Ammon's horn (tissue), 1 donor: ENCODE measurements around the gene ZNF750.

Experiments
- DNase-seq: peaks from one replicate; pipeline ENCODE4 v3.0.0-alpha.2; 2016; ENCODE audit warnings: low spot score

Gene ZNF750

GRCh38 chr17:82859431-82860403, 19.9 kb upstream of the ZNF750 start:
- peak; percentile 56 for DNase-seq

- no peak for DNase-seq
Observed at GRCh38 chr17:82858376-82859126, 18.7 kb upstream of the ZNF750 start.

GRCh38 chr17:82856361-82856760, 16.5 kb upstream of the ZNF750 start:
- no peak for DNase-seq

GRCh38 chr17:82854226-82854625, 14.4 kb upstream of the ZNF750 start:
- no peak for DNase-seq

- DNase-seq: no peak
Observed at GRCh38 chr17:82851381-82851780, 11.6 kb upstream of the ZNF750 start.

GRCh38 chr17:82849076-82849945, 9.5 kb upstream of the ZNF750 start:
- DNase-seq: no peak

- no peak for DNase-seq
Observed at GRCh38 chr17:82848022-82848592, 8.3 kb upstream of the ZNF750 start.

- peak; percentile 29 for DNase-seq
Observed at GRCh38 chr17:82846061-82846691, 6.4 kb upstream of the ZNF750 start.

GRCh38 chr17:82845163-82845807, 5.5 kb upstream of the ZNF750 start:
- DNase-seq: no peak

- no peak for DNase-seq
Observed at GRCh38 chr17:82844796-82845162, 5.0 kb upstream of the ZNF750 start.

- no peak for DNase-seq
Observed at GRCh38 chr17:82843904-82844680, 4.3 kb upstream of the ZNF750 start.

GRCh38 chr17:82841921-82842596, 2.2 kb upstream of the ZNF750 start:
- no peak for DNase-seq

- no peak for DNase-seq
Observed at GRCh38 chr17:82840431-82840831, 609 bp upstream of the ZNF750 start.

- DNase-seq: no peak
Observed at GRCh38 chr17:82838386-82839063, 1.3 kb downstream of the ZNF750 start.

- DNase-seq: no peak
Observed at GRCh38 chr17:82837586-82838320, 2.1 kb downstream of the ZNF750 start.

GRCh38 chr17:82836823-82837357, 2.9 kb downstream of the ZNF750 start:
- DNase-seq: no peak

GRCh38 chr17:82835766-82836512, 3.9 kb downstream of the ZNF750 start:
- DNase-seq: no peak
